ENCODE measurements around the gene TSHZ2.

TSHZ2 gene

GRCh38 chr20:53064935-53065334 lies 92.8 kb downstream of the TSHZ2 start:
- DNase-seq (ENCODE audit: low read depth) = no peak

GRCh38 chr20:53068241-53068640 lies 96.1 kb downstream of the TSHZ2 start:
- no peak for DNase-seq (ENCODE audit: low read depth)

GRCh38 chr20:53069132-53069531 lies 97.0 kb downstream of the TSHZ2 start:
- no peak for DNase-seq (ENCODE audit: low read depth)

DNA sequence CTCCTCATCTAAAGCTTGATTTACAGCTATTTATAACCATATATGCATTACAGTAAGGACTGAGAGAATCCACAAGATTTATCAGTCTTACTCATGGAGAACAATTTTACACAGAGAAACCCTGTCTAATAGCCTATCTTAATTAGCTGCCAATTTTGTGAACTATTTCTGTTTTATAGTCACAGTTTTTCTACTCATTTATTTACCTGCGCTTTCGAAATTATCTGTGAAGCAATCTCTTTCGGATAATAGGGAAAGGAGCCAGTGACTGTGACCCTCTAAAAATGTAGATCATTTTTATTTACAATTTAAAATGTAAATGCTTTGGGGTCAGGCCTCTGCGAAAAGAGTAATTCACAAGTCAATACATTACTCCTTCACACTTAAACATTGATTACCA lies 98.1 kb downstream of the TSHZ2 start:
- no peak for DNase-seq (ENCODE audit: low read depth)

DNA sequence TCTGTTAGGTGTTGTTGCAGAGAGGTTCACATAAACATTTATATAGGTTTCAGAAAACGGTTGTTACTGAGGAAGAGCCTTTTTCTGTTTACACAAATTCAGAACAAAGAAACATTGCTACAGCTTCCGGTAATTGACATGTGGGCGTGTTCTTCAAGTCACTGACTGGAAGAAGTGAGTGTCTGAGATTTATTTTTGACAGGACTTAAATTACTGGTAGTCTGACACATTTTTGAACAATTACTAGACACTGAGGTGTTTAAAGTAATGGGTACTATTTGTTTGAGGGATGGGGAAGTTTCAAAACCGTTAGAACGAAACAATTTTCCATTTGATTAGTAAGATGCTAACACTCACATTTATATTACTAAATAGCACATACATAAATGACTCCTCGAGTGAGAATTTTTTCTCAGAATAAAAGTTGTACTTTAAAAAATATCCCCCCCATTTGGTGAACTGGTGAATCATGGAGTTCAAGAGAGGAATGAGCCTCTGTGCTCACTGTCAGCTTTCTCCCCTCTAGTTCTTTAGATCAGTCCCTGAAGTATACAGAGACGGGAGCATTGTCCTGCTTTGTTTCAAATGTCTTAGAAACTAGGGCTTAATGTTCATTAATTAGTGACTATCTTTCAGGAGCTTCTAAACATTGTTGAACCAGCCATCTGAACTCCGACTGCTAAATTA lies 98.7 kb downstream of the TSHZ2 start:
- DNase-seq (ENCODE audit: low read depth) = no peak

GRCh38 chr20:53071833-53072232 lies 99.7 kb downstream of the TSHZ2 start:
- DNase-seq (ENCODE audit: low read depth) = no peak

DNA sequence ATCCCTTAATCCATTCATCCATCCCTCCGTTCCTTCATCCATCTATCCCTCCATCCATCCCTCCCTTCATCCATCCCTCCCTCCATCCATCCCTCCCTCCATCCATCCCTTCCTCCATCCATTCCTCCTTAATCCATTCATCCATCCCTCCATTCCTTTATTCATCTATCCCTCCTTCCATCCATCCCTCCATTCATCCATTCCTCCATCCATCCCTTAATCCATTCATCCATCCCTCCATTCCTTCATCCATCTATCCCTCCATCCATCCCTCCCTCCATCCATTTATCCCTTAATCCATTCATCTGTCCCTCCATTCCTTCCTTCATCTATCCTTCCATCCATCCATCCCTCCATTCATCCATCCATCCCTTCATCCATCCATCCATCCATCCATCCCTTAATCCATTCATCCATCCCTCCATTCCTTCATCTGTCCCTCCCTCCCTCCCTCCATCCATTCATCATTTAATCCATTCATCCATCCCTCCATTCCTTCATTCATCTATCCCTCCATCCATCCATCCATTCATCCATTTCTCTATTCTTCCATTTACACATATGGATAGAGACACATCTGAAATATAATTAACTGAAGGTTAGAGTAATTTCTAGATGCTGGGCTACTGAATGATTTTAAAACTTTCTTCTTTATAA lies 100.9 kb downstream of the TSHZ2 start:
- no peak for DNase-seq (ENCODE audit: low read depth)

DNA sequence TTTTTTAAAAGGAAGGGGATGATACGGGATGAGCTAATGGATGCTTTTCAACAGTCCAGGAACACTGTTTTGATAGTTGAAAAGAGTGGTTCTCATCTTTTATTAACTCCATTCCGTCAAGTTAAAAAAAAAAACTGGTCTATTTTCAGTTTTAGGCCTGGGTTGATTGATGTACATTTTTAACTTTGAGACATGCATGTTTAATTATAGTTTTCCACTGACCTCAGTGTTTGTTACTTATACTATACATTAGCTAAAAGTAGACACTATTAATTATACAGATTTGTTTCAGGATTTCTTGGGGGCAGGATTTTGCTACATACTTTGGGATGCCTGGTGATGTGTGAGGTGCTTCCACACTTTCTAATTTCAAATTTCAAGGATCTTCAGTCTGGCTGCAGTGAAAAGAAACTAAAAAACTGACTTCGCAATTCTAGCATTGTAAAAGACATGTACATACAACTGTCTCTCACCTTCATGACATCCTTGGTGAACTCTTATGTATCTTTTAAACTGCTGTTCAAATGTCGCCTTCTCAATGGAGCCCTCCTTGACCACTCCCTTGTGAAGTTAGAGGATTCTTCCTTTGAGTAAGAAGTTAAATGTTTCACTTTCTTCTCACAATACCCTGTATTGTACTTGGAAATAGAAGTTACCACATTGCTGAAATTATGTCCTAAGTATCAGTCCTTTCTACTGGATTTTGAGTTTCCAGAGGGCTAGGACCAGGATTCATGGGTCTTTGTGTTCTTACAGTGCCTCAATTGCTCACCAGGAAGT lies 101.7 kb downstream of the TSHZ2 start:
- no peak for DNase-seq (ENCODE audit: low read depth)

- no peak for DNase-seq (ENCODE audit: low read depth)
Measured at GRCh38 chr20:53074811-53075314, 102.7 kb downstream of the TSHZ2 start.

DNA sequence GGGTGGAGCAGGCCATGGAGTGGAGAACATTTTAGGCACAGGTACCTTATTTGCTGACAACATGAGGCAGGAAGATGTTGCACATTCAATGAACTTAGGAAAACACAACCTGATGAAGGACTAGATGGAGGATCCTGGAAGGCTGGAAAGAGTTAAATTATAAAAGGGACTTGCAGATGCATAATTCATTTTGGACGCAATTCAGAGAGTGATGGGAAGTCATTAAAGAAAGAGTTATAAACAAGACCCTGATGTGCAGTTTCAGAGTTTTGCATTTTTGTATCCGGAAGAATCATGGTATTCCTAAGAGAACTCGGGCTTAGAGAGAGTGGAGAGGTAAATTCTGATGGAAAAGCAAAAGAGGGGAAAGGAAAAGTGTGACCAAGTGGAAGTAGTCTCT lies 104.5 kb downstream of the TSHZ2 start:
- no peak for DNase-seq (ENCODE audit: low read depth)

DNA sequence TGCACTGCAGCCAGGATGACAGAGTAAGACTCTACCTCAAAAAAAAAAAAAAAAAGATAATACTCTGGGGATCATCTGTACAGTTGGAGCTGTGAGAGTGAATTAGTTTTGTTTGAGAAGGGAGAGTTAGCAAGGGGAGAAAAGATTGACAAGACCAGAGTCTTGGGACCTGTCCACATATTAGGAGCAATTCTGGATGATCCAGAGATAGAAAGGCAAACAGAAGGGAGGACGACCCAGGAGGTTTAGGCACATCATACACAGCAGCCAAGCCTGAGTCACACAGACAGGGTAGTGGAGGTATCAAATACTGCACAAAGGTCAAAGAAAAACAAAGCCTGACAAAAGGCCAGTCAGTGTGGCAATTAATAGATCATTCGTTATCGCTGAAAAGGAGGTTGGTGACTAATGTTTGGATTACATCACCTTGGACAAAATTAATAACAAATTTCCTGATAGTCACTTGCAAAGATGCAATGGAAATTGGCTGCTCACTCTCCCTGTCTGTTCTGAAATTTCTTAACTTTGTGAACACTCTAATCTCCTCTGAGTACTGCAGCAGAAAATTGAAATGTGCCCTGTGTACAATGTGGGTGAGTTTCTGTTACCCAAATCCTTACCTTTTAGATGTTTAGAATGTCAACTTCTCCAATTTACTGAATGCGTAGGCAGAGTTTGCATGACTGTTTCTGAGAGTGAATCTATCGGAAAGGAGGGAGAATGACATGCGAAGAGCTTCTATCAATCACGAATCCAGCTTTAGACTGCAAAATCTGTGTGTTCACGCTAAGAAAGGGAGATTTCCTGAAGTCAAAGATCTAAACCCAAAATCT lies 105.4 kb downstream of the TSHZ2 start:
- no peak for DNase-seq (ENCODE audit: low read depth)

DNA sequence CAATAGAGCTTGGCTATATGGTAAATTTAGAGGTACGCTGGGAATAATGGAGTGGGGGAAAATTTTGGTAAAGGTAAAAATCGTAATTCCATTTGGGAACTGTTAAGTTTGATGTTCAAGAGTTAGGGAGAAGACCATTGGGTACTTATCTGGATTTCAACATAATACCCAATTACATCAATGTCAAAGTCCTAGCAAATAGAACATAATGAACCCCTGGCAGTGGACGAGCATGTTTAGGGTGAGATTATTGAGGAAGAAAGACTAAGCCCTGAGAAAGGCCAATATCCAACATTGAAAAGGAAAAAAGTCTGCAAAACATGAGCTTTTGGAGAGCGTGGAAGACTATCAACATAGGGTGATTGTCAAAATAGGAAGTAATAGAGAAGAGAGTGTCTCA lies 106.6 kb downstream of the TSHZ2 start:
- DNase-seq (ENCODE audit: low read depth) = no peak

DNA sequence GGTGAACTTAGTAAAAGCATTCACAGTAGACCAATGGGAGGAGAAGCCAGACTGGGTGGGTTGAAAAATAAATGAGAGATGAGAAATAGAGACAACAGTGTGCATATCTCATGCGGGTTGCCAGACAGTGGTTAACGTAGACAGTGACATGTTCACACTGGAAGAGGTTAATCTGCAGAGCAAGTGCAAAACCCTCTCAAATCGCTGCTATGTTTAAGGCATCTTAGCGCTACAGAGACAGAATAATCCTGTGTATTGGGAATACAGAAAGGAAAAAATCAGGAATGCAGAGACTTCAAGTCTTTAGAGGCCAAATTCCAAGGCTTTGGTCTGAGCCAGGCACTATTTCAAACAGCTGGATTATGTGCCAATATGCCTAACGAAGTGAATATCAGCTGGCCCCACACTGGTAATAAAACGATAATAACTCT lies 107.1 kb downstream of the TSHZ2 start:
- no peak for DNase-seq (ENCODE audit: low read depth)

GRCh38 chr20:53079828-53080686 lies 107.9 kb downstream of the TSHZ2 start:
- no peak for DNase-seq (ENCODE audit: low read depth)

GRCh38 chr20:53080687-53080962 lies 108.5 kb downstream of the TSHZ2 start:
- DNase-seq (ENCODE audit: low read depth) = no peak

DNA sequence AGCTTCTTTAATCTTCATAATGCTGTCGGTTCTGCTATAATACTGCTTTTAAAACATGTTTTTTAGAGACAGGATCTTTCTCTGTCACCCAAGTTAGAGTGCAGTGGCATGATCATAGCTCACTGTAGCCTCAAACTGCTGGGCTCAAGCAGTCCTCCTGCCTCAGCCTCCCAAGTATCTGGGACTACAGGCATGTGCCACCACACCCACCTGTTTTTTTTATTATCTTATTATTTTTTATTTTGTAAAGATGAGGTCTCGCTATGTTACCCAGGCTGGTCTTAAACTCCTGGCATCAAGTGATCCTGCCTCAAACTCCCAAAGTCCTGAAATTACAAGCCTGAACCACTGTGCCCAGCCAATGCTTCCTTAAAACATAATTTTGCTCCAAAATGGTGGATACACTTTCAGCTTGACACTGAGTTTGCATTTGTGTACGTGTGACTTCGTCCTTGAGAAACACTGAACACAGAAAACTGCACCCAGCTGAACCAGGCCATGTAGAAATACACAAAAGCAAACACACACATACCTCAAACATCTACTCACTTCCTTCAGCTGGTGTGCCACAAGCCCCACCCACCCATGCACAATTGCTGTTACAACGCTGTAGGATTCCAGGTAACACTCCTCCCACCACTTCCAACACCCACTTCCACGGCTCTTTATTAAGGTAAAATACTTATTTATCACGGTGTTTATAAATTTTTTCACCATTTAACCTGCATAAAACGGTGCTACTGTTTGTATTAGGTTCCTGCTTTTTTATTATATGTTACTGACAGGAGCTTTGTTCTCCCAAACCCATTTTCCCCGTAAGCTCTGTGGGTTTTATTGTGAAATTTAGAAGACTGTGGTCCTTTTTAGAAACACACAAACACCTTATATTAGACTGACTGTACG lies 109.1 kb downstream of the TSHZ2 start:
- no peak for DNase-seq (ENCODE audit: low read depth)

- no peak for DNase-seq (ENCODE audit: low read depth)
Measured at GRCh38 chr20:53081916-53082863, 110.0 kb downstream of the TSHZ2 start.

- DNase-seq (ENCODE audit: low read depth) = no peak
Measured at GRCh38 chr20:53083411-53083810, 111.3 kb downstream of the TSHZ2 start.

DNA sequence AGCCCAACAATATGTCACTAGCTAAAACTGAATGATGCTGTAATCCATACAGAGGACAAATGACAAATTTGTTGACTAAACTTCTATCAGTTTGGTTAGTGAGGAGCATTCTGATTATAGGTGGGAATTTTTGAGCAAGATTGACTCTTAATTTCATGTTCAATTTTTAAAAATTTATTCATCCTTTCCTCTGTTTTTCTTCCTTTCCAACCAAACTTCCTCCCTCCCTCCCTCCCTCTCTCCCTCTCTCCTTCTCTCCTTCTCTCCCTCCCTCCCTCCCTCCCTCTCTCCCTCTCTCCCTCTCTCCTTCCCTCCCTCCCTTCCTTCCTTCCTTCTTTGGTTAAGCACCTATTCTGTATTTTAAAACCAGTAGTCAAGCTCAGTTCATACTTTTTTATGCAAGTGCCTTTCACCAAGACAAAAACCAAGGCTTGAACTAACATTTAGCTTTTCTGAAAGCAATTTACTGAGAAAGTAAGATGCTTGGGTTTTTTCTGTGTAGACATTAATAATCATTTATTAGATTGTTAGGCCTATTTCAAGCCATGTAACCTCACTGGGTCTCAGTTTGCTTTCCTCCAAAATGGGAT lies 112.3 kb downstream of the TSHZ2 start:
- no peak for DNase-seq (ENCODE audit: low read depth)

All from activated T-cell treated with anti-CD3 and anti-CD28 coated beads for 1 hour (primary cell).